ENCODE data around the gene ARPC5. TPM values are rescaled to one million over a fixed set of nuclear protein-coding genes. Genes with fewer than 3 reads are reported as not detected.
"Not testable (repeated sequence)": the region's sequence is repeated elsewhere in the genome, so short reads cannot be mapped to it uniquely, and the experiment has no call there.

ARPC5 gene
- polyA plus RNA-seq, 2 of the 4 experiments (the other 2 are of a cell fraction): 189 to 198 TPM

- FAIRE-seq: no peak
- ChIA-PET CTCF (interaction anchor here (0.8 to 2.3 kb wide), 2 partner anchors 10 to 12 kb away, joined by 3 to 6 read pairs; no protein-coding TSS in a partner anchor), POLR2A (no interaction called here)
- Histone ChIP-seq H3K4me1 (peaks cover 18% of the 10 kb centered on the region), H3K4me3 (no peak overlapping the region), H3K9me3 (no peaks in the 10 kb centered on the region), H3K4me2 (no peak overlapping the region), H3K27ac (no peak overlapping the region)
- no peak for TF ChIP-seq GATA3 (IDR thresholded peaks at IDR 0.05; ENCODE audit: borderline replicate concordance)
- TF ChIP-seq SMC3 (IDR thresholded peaks at IDR 0.05): no peak
- no peak for TF ChIP-seq CBX2 (IDR thresholded peaks at IDR 0.05; ENCODE audit: borderline replicate concordance, low read depth)
- no peak for TF ChIP-seq CEBPB (IDR thresholded peaks at IDR 0.05)
- TF ChIP-seq HEYL (CRISPR knock-in tag; IDR thresholded peaks at IDR 0.05): no peak
- TF ChIP-seq, protein P1, sequence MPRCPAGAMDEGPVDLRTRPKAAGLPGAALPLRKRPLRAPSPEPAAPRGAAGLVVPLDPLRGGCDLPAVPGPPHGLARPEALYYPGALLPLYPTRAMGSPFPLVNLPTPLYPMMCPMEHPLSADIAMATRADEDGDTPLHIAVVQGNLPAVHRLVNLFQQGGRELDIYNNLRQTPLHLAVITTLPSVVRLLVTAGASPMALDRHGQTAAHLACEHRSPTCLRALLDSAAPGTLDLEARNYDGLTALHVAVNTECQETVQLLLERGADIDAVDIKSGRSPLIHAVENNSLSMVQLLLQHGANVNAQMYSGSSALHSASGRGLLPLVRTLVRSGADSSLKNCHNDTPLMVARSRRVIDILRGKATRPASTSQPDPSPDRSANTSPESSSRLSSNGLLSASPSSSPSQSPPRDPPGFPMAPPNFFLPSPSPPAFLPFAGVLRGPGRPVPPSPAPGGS (IDR thresholded peaks at IDR 0.05): no peak
- no peak for TF ChIP-seq HOXB5 (CRISPR knock-in tag; IDR thresholded peaks at IDR 0.05)
- TF ChIP-seq CBX8 (IDR thresholded peaks at IDR 0.05): no peak
- WGBS (ENCODE audit: missing lambda C conversion rate): 96% methylated on average over 1 of the region's 1 CpG
- ATAC-seq: no peak
- no peak for DNase-seq (ENCODE audit: low read depth in 1 of 2, low spot score in 1 of 2)
Measured at GRCh38 chr1:183619781-183620180, 15.8 kb downstream of the ARPC5 start.

GRCh38 chr1:183618202-183618601 is 17.4 kb downstream of the ARPC5 start:
- FAIRE-seq: not testable (repeated sequence)

DNA sequence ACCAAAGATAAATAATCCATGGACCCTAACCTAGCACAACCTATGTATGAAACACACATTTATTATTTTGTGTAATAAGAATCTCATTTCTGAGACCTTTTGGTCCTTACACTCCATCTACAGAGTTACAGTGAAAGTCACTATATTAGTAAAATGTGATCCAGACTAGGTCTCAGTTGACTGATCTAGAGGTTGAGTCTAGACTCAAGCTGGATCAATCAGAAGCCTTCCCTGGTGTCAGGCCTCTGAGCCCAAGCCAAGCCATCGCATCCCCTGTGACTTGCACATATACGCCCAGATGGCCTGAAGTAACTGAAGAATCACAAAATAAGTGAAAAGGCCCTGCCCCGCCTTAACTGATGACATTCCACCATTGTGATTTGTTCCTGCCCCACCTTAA is 22.6 kb downstream of the ARPC5 start:
- H3K4me3 ChIP-seq; H3K9me3 ChIP-seq; H3K27ac ChIP-seq; H3K4me2 ChIP-seq; FAIRE-seq; ATAC-seq; DNase-seq (ENCODE audit: low read depth in 1 of 2, low spot score in 1 of 2); POLR2A ChIA-PET: not testable (repeated sequence)
- WGBS (ENCODE audit: missing lambda C conversion rate): 75% methylated on average over 3 of the region's 3 CpGs
- CTCF ChIA-PET: interaction anchor here (0.8 to 1.0 kb wide), 3 partner anchors 10 to 72 kb away, joined by 3 read pairs; no protein-coding TSS in a partner anchor
- peaks cover 29% of the 10 kb centered on the region for H3K4me1 ChIP-seq

More at GRCh38 chr1:183618202-183618601, 17.4 kb downstream of the ARPC5 start:
- WGBS (ENCODE audit: missing lambda C conversion rate): 94% methylated on average over 3 of the region's 5 CpGs
- DNase-seq (ENCODE audit: low read depth in 1 of 2, low spot score in 1 of 2); ATAC-seq; H3K4me3 ChIP-seq; H3K9me3 ChIP-seq; H3K4me2 ChIP-seq; CTCF ChIA-PET; H3K27ac ChIP-seq; POLR2A ChIA-PET: not testable (repeated sequence)
- peaks cover 14% of the 10 kb centered on the region for H3K4me1 ChIP-seq

DNA sequence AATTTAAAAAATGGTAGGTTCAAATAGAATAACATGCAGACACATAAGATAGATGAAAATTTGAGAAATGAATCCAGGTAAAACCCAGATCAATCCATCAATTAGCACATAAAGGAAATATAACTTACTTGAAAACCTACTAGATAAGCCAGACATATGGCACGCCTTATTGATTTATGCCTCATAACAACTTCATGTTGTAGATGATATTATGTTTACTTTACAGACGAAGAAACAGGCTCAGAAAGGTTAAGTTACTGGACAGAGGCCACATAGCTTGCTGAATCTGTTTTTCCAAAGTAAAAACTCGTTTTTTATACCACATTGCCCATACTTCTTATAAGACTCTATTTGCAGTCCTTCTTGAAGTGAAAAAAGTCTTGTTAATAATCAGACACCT is 23.2 kb downstream of the ARPC5 start:
- POLR2A ChIA-PET: no interaction called here
- H3K4me2 ChIP-seq: no peak overlapping the region

DNA sequence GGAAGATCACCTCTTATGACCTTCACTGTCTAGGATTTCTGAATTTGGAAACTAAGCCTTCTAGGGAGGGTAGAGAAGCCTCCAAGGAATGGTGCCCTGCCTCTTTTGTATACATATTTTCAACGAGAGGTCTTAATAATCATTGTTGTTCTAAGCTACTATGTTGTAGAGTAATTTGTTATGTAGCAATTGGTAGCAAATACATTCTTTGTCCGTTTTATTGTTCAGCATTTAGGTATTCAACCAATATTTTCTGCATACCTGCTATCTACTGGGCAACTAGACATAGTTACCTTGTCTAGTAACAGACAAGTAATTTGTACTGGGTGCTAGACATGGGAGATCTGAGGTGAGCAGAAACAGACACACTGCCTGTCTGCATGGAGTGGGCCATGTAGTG is 24.6 kb downstream of the ARPC5 start:
- FAIRE-seq (no peak), ATAC-seq (no peak)

More for the DNA sequence above, 23.2 kb downstream of the ARPC5 start:
- no peak overlapping the region for H3K4me3 ChIP-seq
- WGBS (ENCODE audit: missing lambda C conversion rate): 58% methylated on average over 3 of the region's 3 CpGs
- no peak for ATAC-seq
- CTCF ChIA-PET: interaction anchor here (0.8 to 1.0 kb wide), 3 partner anchors 10 to 72 kb away, joined by 3 read pairs; no protein-coding TSS in a partner anchor
- H3K9me3 ChIP-seq: no peaks in the 10 kb centered on the region
- FAIRE-seq: no peak
- no peak for DNase-seq (ENCODE audit: low read depth in 1 of 2, low spot score in 1 of 2)
- H3K27ac ChIP-seq: no peak overlapping the region
- TF ChIP-seq TP53 (CRISPR knock-in tag; IDR thresholded peaks at IDR 0.05): no peak
- TF ChIP-seq, protein P2, sequence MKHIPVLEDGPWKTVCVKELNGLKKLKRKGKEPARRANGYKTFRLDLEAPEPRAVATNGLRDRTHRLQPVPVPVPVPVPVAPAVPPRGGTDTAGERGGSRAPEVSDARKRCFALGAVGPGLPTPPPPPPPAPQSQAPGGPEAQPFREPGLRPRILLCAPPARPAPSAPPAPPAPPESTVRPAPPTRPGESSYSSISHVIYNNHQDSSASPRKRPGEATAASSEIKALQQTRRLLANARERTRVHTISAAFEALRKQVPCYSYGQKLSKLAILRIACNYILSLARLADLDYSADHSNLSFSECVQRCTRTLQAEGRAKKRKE (CRISPR knock-in tag; IDR thresholded peaks at IDR 0.05; ENCODE audit: low read depth): no peak
- peaks cover 31% of the 10 kb centered on the region for H3K4me1 ChIP-seq

More for the DNA sequence above, 24.6 kb downstream of the ARPC5 start:
- no peak overlapping the region for H3K4me3 ChIP-seq
- CTCF ChIA-PET: interaction anchor here (0.6 to 3.1 kb wide), 4 partner anchors 12 to 304 kb away, joined by 3 to 17 read pairs (median 4); no protein-coding TSS in a partner anchor
- H3K4me1 ChIP-seq: peaks cover 31% of the 10 kb centered on the region
- H3K9me3 ChIP-seq: no peaks in the 10 kb centered on the region
- no peak overlapping the region; a peak in 1 of 6 replicates for H3K27ac ChIP-seq
- H3K4me2 ChIP-seq: no peak overlapping the region
- no peak for TF ChIP-seq RNF2 (IDR thresholded peaks at IDR 0.05; ENCODE audit: borderline replicate concordance, low read depth)
- TF ChIP-seq HMGXB4 (CRISPR knock-in tag; IDR thresholded peaks at IDR 0.05; ENCODE audit: borderline replicate concordance): no peak
- TF ChIP-seq, protein P3, sequence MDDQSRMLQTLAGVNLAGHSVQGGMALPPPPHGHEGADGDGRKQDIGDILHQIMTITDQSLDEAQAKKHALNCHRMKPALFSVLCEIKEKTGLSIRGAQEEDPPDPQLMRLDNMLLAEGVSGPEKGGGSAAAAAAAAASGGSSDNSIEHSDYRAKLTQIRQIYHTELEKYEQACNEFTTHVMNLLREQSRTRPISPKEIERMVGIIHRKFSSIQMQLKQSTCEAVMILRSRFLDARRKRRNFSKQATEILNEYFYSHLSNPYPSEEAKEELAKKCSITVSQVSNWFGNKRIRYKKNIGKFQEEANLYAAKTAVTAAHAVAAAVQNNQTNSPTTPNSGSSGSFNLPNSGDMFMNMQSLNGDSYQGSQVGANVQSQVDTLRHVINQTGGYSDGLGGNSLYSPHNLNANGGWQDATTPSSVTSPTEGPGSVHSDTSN (IDR thresholded peaks at IDR 0.05): no peak
- TF ChIP-seq ZFP36 (IDR thresholded peaks at IDR 0.05; ENCODE audit: borderline replicate concordance, partially characterized antibody): no peak
- TF ChIP-seq EHF (CRISPR knock-in tag; IDR thresholded peaks at IDR 0.05): no peak
- POLR2A ChIA-PET: no interaction called here
- 25% methylated on average over 2 of the region's 2 CpGs for WGBS (ENCODE audit: missing lambda C conversion rate)
- DNase-seq (ENCODE audit: low read depth in 1 of 2, low spot score in 1 of 2): no peak

All from A549 (cell line).